KMS-11 (cell line): ENCODE results near the gene PURA.

ENCODE experiments used
- H2AFZ ChIP-seq: fragments of 200-600 bp; sonication (generic); 2 replicates; pipeline ENCODE4 v1.6.1; 2016; ENCODE audit warnings: antibody characterized with exemption, mixed run types, low read depth
- H3K27ac ChIP-seq: fragments of 200-600 bp; sonication (generic); 2 replicates; pipeline ENCODE4 v1.6.1; 2016; ENCODE audit warnings: mild to moderate bottlenecking, mixed run types
- H3K27me3 ChIP-seq: fragments of 200-600 bp; sonication (generic); 2 replicates; pipeline ENCODE4 v1.6.1; 2017; ENCODE audit warnings: mild to moderate bottlenecking, low read depth, mixed run types, moderate library complexity; ENCODE audit not compliant: insufficient read depth
- H3K36me3 ChIP-seq: fragments of 200-600 bp; sonication (generic); 2 replicates; pipeline ENCODE4 v1.6.1; 2017; ENCODE audit warnings: mild to moderate bottlenecking, mixed run types; ENCODE audit not compliant: insufficient read depth
- H3K4me1 ChIP-seq: fragments of 200-600 bp; sonication (generic); 2 replicates; pipeline ENCODE4 v1.6.1; 2016; ENCODE audit warnings: mild to moderate bottlenecking, low read depth, mixed run types; ENCODE audit not compliant: poor library complexity, severe bottlenecking
- H3K4me2 ChIP-seq: fragments of 200-600 bp; sonication (generic); 2 replicates; pipeline ENCODE4 v1.7.0; 2016; ENCODE audit warnings: mild to moderate bottlenecking, mixed run types
- H3K4me3 ChIP-seq: fragments of 200-600 bp; sonication (generic); IDR thresholded peaks from 2 replicates; pipeline ENCODE4 v1.6.1; 2017; ENCODE audit warnings: low read depth, low read length, mixed read lengths; ENCODE audit not compliant: insufficient read depth
- H3K79me2 ChIP-seq: fragments of 200-600 bp; sonication (generic); 2 replicates; pipeline ENCODE4 v1.6.1; 2016; ENCODE audit warnings: low read depth, mixed run types; ENCODE audit not compliant: insufficient read depth
- H3K9ac ChIP-seq: fragments of 200-600 bp; sonication (generic); 2 replicates; pipeline ENCODE4 v1.6.1; 2016; ENCODE audit warnings: mild to moderate bottlenecking, mixed run types
- H4K20me1 ChIP-seq: fragments of 200-600 bp; sonication (generic); 2 replicates; pipeline ENCODE4 v1.6.1; 2016; ENCODE audit warnings: mild to moderate bottlenecking, mixed run types; ENCODE audit not compliant: insufficient read depth
- TF ChIP-seq, protein P1 (sequence below): fragments of 200-600 bp; sonication (generic); conservative IDR thresholded peaks from 2 replicates; pipeline ENCODE4 v1.6.1; 2017; ENCODE audit warnings: low read depth, mild to moderate bottlenecking, antibody characterized with exemption, low read length, moderate library complexity, mixed read lengths

PURA gene

DNA sequence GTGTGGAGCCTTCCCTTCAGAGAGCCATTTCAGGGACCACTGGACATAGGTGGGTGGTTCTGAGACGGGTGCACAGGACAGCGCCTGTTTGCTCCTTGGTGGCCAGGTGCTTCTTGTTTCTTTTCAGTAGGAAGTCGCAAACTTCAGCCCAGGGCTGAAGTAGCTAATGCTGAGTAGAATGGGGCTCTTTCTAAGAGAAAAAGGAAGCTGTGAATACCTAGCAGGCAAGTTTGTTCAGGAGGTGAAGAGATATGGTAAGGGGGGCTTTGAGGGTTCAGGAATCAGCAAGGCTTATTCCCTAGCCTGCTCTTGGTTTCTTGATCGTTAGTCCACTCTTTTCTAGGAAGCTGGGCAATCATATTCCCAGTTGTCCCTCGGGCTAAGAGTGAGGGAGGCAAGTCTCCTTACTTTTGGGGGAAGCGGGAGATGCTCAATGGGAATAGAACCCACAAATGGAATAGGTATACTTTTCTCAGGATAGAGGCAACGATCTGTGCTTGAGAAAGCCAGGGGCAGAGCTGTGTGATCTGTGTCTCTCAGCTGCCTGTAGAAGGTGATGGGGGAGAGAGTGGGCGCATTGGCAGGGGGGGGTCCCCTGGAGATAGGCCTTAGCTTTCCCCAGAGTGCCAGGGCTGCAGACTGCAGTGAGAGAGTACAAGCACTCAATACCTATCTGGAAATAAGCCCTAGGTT, 1.9 kb upstream of the PURA start:
- Histone ChIP-seq H2AFZ (no peak overlapping the region), H3K27me3 (no peaks in the 10 kb centered on the region), H3K9ac (no peak overlapping the region), H3K79me2 (peaks cover 54% of the 10 kb centered on the region), H4K20me1 (no peaks in the 10 kb centered on the region), H3K4me1 (peaks cover 40% of the 10 kb centered on the region), H3K4me2 (no peak overlapping the region), H3K27ac (no peak overlapping the region), H3K36me3 (no peaks in the 10 kb centered on the region), H3K4me3 (no peak overlapping the region)
- TF ChIP-seq, protein P1, sequence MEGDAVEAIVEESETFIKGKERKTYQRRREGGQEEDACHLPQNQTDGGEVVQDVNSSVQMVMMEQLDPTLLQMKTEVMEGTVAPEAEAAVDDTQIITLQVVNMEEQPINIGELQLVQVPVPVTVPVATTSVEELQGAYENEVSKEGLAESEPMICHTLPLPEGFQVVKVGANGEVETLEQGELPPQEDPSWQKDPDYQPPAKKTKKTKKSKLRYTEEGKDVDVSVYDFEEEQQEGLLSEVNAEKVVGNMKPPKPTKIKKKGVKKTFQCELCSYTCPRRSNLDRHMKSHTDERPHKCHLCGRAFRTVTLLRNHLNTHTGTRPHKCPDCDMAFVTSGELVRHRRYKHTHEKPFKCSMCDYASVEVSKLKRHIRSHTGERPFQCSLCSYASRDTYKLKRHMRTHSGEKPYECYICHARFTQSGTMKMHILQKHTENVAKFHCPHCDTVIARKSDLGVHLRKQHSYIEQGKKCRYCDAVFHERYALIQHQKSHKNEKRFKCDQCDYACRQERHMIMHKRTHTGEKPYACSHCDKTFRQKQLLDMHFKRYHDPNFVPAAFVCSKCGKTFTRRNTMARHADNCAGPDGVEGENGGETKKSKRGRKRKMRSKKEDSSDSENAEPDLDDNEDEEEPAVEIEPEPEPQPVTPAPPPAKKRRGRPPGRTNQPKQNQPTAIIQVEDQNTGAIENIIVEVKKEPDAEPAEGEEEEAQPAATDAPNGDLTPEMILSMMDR = no peak

DNA sequence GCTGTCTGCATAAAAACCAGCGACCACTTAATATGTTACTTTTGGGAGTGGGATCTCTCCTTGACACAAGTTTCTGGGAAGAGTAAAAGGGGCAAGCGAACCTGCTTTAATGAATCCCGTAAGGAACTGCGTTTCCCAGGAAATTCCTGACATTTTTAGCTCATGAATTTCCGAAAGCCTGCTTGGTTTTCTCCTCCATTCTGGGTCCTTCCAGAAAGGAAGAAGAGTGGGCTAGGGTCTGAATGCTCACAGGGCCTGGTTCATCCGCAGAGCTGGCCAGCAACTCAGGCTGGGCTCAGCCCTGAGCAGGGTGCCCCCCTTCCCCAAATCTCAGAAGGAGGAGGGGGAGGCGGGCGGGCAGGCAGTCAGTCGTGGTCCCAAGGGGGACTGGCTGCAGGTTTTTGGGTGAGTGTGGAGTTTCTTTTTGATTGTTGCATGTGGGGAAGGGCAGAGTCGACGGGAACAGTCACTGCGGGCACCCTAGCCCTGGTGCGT, 1.2 kb upstream of the PURA start:
- H2AFZ ChIP-seq = no peak overlapping the region
- H3K9ac ChIP-seq = no peak overlapping the region
- H3K4me3 ChIP-seq = no peak overlapping the region
- H3K27me3 ChIP-seq = no peaks in the 10 kb centered on the region
- H3K36me3 ChIP-seq = no peaks in the 10 kb centered on the region
- H4K20me1 ChIP-seq = no peaks in the 10 kb centered on the region
- H3K4me1 ChIP-seq = peaks cover 38% of the 10 kb centered on the region
- H3K79me2 ChIP-seq = peaks cover 54% of the 10 kb centered on the region
- no peak overlapping the region for H3K27ac ChIP-seq
- TF ChIP-seq, protein P1 = no peak
- peak overlapping the region; percentile 41 for H3K4me2 ChIP-seq

DNA sequence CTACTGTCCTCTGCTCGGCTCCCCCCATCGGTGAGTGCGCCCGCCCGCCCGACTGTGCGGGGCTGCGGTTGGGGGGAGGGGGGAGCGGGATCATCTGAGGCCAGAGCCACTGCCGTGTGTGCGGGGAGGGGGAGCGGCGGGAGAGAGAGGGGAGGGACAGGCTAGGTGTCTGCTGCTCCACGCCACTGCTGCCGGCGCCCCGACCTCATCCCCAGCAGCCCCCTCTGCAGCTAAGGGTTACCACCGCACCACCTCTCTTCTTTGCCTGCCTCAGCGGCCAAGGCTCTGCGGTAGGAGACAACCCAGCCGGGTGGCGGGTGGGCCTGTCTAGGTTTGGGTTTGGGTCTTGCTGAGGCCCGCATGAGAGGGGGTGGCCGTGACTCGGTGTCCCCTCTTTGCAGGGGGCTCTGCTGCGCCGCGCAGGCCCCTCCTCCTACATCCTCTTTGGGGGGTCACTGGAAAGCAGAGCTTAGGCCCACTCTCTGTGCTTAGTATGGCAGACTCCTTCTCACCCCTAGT, 670 bp upstream of the PURA start:
- H3K27ac ChIP-seq = peak overlapping the region; percentile 24; the same call in 1 of the 2 replicates

DNA sequence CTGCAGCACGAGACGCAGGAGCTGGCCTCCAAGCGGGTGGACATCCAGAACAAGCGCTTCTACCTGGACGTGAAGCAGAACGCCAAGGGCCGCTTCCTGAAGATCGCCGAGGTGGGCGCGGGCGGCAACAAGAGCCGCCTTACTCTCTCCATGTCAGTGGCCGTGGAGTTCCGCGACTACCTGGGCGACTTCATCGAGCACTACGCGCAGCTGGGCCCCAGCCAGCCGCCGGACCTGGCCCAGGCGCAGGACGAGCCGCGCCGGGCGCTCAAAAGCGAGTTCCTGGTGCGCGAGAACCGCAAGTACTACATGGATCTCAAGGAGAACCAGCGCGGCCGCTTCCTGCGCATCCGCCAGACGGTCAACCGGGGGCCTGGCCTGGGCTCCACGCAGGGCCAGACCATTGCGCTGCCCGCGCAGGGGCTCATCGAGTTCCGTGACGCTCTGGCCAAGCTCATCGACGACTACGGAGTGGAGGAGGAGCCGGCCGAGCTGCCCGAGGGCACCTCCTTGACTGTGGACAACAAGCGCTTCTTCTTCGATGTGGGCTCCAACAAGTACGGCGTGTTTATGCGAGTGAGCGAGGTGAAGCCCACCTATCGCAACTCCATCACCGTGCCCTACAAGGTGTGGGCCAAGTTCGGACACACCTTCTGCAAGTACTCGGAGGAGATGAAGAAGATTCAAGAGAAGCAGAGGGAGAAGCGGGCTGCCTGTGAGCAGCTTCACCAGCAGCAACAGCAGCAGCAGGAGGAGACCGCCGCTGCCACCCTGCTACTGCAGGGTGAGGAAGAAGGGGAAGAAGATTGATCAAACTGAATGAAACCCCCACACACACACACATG, 654 bp downstream of the PURA start:
- Histone ChIP-seq H3K4me3 (no peak overlapping the region), H3K9ac (peak overlapping the region; percentile 57; the same call in 1 of the 2 replicates), H2AFZ (peak overlapping the region; percentile 28; the same call in 1 of the 2 replicates), H3K79me2 (peaks cover 44% of the 10 kb centered on the region), H3K27me3 (no peaks in the 10 kb centered on the region), H3K4me1 (peaks cover 44% of the 10 kb centered on the region), H3K36me3 (no peaks in the 10 kb centered on the region), H3K27ac (no peak overlapping the region; the same call in 1 of the 2 replicates), H4K20me1 (no peaks in the 10 kb centered on the region), H3K4me2 (peak overlapping the region; percentile 55; the same call in 1 of the 2 replicates)
- TF ChIP-seq, protein P1 = no peak

More for the DNA sequence above, 670 bp upstream of the PURA start:
- Histone ChIP-seq H3K79me2 (peaks cover 54% of the 10 kb centered on the region), H2AFZ (peak overlapping the region; percentile 28; the same call in 1 of the 2 replicates), H3K9ac (peak overlapping the region; percentile 57; the same call in 1 of the 2 replicates), H3K4me2 (peak overlapping the region; percentile 41), H3K4me3 (no peak overlapping the region), H3K27me3 (no peaks in the 10 kb centered on the region), H4K20me1 (no peaks in the 10 kb centered on the region), H3K4me1 (peaks cover 42% of the 10 kb centered on the region), H3K36me3 (no peaks in the 10 kb centered on the region)
- TF ChIP-seq, protein P1 = no peak
